HepG2 (cell line): ENCODE measurements around the gene TUT7. TPM values are rescaled to one million over a fixed set of nuclear protein-coding genes. Genes with fewer than 3 reads are reported as not detected.

Experiments
- CTCF ChIP-seq: sonication (generic); formaldehyde crosslinking; IDR thresholded peaks from 2 replicates; pipeline ENCODE4 v1.5.0; 2020; ENCODE audit warnings: mild to moderate bottlenecking, missing genetic modification reagents, moderate library complexity
- MYPOP ChIP-seq: sonication (generic); formaldehyde crosslinking; IDR thresholded peaks from 2 replicates; pipeline ENCODE4 v1.8.1; 2023; ENCODE audit warnings: mild to moderate bottlenecking, moderate library complexity, missing genetic modification reagents
- PATZ1 ChIP-seq: sonication (generic); formaldehyde crosslinking; IDR thresholded peaks from 2 replicates; pipeline ENCODE4 v1.4.0; 2020; ENCODE audit warnings: missing genetic modification reagents
- SRSF1 ChIP-seq: fragments of 200-400 bp; formaldehyde crosslinking; optimal IDR thresholded peaks from 2 replicates; pipeline ENCODE3; 2017; ENCODE audit warnings: mild to moderate bottlenecking, low read depth, low read length, moderate library complexity
- TOE1 ChIP-seq: sonication (generic); formaldehyde crosslinking; IDR thresholded peaks from 2 replicates; pipeline ENCODE4 v1.4.0; 2020; ENCODE audit warnings: mild to moderate bottlenecking, missing genetic modification reagents
- ZNF124 ChIP-seq: sonication (generic); formaldehyde crosslinking; IDR thresholded peaks from 2 replicates; pipeline ENCODE4 v1.4.0; 2020; ENCODE audit warnings: missing genetic modification reagents
- ZNF574 ChIP-seq: sonication (generic); formaldehyde crosslinking; IDR thresholded peaks from 2 replicates; pipeline ENCODE4 v1.4.0; 2020; ENCODE audit warnings: missing genetic modification reagents
- ZNF646 ChIP-seq: sonication (generic); formaldehyde crosslinking; IDR thresholded peaks from 2 replicates; pipeline ENCODE4 v1.9.0; 2021; ENCODE audit warnings: mild to moderate bottlenecking, missing genetic modification reagents
- ZNF678 ChIP-seq: sonication (generic); formaldehyde crosslinking; IDR thresholded peaks from 2 replicates; pipeline ENCODE4 v1.4.0; 2020; ENCODE audit warnings: mild to moderate bottlenecking, missing genetic modification reagents
- polyA plus RNA-seq, 8 experiments: library from polyadenylated mRNA; depleted of rRNA in 3 of 8; stranded (reverse) in 7 of 8; unstranded in 1 of 8; fragments of >200 nt; fragmentation: Illumina TruSeq in 4 of 8; extraction: Trizol in 4 of 8; gene quantifications; 2 replicates each; pipeline versions ENCODE4 v1.2.1 to v1.2.3, GENCODE V29; 2011 to 2016; ENCODE audit warnings: low read depth in 4 of 8, missing spikeins in 1 of 8, mixed read lengths in 1 of 8; ENCODE audit not compliant: insufficient read depth in 1 of 8
- total RNA-seq, 5 experiments: library from RNA; depleted of rRNA; stranded (reverse); fragments of >200 nt; fragmentation: Illumina TruSeq; extraction: Trizol; gene quantifications; 2 replicates each; pipeline ENCODE4 v1.2.3, GENCODE V29; 2016; ENCODE audit warnings: low read depth in 1 of 5

TUT7 gene
- total and polyA plus RNA-seq, 2 of the 13 experiments (the other 11 are each of a cell fraction or from before 2014, with no cell fraction given): 12.0 to 19.4 TPM

- TF ChIP-seq MYPOP (CRISPR knock-in tag) (peak; percentile 72), PATZ1 (CRISPR knock-in tag) (peak; percentile 98), ZNF678 (CRISPR knock-in tag) (peak; percentile 62), ZNF574 (CRISPR knock-in tag) (peak; percentile 84), TOE1 (CRISPR knock-in tag) (no peak), SRSF1 (no peak), ZNF124 (CRISPR knock-in tag) (no peak; the same call in 1 of the 2 replicates), CTCF (CRISPR knock-in tag) (no peak; the same call in 1 of the 2 replicates), ZNF646 (CRISPR knock-in tag) (no peak)
These were observed 71.9 kb downstream of the TUT7 start, which contains the start of gene ISCA1 (continued) for GRCh38 chr9:86282077-86282978.
